ENCODE data around the gene CIAO3. TPM values are rescaled to one million over a fixed set of nuclear protein-coding genes. Genes with fewer than 3 reads are reported as not detected.

The CIAO3 gene
- 18.0 TPM for polyA plus RNA-seq (ENCODE audit: insufficient read length)

- DNase-seq (ENCODE audit: low read depth) = peak; percentile 43
These were observed at the start of gene CIAO3 for GRCh38 chr16:740764-741505. TSS of gene CIAO3 (minus strand) at chr16:740997. CDS start at chr16:740985, 12 bp downstream.

GRCh38 chr16:790086-790485 is 49.3 kb upstream of the CIAO3 start:
- DNase-seq (ENCODE audit: low read depth) = no peak

GRCh38 chr16:789191-789850 is 48.5 kb upstream of the CIAO3 start:
- no peak for DNase-seq (ENCODE audit: low read depth)

- DNase-seq (ENCODE audit: low read depth) = peak; percentile 73
These were observed 47.8 kb upstream of the CIAO3 start, which contains the start of gene CHTF18 for GRCh38 chr16:788399-789126. TSS of gene CHTF18 (plus strand) at chr16:788620. CDS start at chr16:788685, 65 bp downstream.

GRCh38 chr16:787978-788398 is 47.2 kb upstream of the CIAO3 start, which contains the start of gene RPUSD1:
TSS of gene RPUSD1 (minus strand) at chr16:788381. CDS start at chr16:787737, 644 bp downstream.
- DNase-seq (ENCODE audit: low read depth) = no peak

GRCh38 chr16:787321-787966 is 46.6 kb upstream of the CIAO3 start:
- no peak for DNase-seq (ENCODE audit: low read depth)

- DNase-seq (ENCODE audit: low read depth) = no peak
These were observed 45.1 kb upstream of the CIAO3 start for GRCh38 chr16:785563-786535.

GRCh38 chr16:784431-784830 is 43.6 kb upstream of the CIAO3 start:
- no peak for DNase-seq (ENCODE audit: low read depth)

GRCh38 chr16:783404-784161 is 42.8 kb upstream of the CIAO3 start:
- no peak for DNase-seq (ENCODE audit: low read depth)

GRCh38 chr16:782766-783403 is 42.1 kb upstream of the CIAO3 start:
- no peak for DNase-seq (ENCODE audit: low read depth)

GRCh38 chr16:782258-782657 is 41.5 kb upstream of the CIAO3 start:
- DNase-seq (ENCODE audit: low read depth) = no peak

GRCh38 chr16:781346-782010 is 40.7 kb upstream of the CIAO3 start:
- DNase-seq (ENCODE audit: low read depth) = no peak

GRCh38 chr16:780296-780695 is 39.5 kb upstream of the CIAO3 start:
- DNase-seq (ENCODE audit: low read depth) = no peak

- no peak for DNase-seq (ENCODE audit: low read depth)
These were observed 38.8 kb upstream of the CIAO3 start for GRCh38 chr16:779561-779960.

- DNase-seq (ENCODE audit: low read depth) = no peak
These were observed 38.2 kb upstream of the CIAO3 start for GRCh38 chr16:778909-779527.

- DNase-seq (ENCODE audit: low read depth) = no peak
These were observed 37.6 kb upstream of the CIAO3 start for GRCh38 chr16:778447-778846.

GRCh38 chr16:777826-778225 is 37.0 kb upstream of the CIAO3 start:
- DNase-seq (ENCODE audit: low read depth) = no peak

- DNase-seq (ENCODE audit: low read depth) = no peak
These were observed 36.0 kb upstream of the CIAO3 start for GRCh38 chr16:776824-777223.

Data from forelimb muscle (tissue), 1 donor.